GM19023 (cell line): ENCODE data around the gene MBTD1.

ENCODE experiments used
- ATAC-seq: cut with Tn5 transposase; IDR thresholded peaks from one replicate; pipeline ENCODE4 v1.9.1; 2021; ENCODE audit warnings: mild to moderate bottlenecking, moderate library complexity; ENCODE audit not compliant: unreplicated experiment

MBTD1 gene

GRCh38 chr17:51152766-51153209 lies 107.1 kb downstream of the MBTD1 start:
- no peak for ATAC-seq

GRCh38 chr17:51150932-51151331 lies 108.9 kb downstream of the MBTD1 start:
- no peak for ATAC-seq

- ATAC-seq = no peak
Measured at GRCh38 chr17:51149163-51149562, 110.7 kb downstream of the MBTD1 start.

DNA sequence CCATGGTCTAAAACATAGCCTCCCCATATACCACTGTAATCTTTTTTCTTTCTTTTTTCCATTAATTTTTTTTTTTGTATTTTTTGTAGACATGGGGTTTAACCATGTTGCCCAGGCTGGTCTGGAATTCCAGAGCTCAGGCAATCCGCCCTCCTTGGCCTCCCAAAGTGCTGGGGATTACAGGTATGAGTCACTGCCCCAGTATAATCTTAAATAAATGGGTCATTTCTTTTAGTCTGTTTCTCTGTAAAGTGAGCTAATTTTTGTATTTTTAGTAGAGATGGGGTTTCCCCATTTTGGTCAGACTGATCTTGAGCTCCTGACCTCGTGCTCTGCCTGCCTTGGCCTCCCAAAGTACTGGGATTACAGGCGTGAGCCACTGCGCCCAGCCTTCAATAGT lies 112.2 kb downstream of the MBTD1 start:
- ATAC-seq = no peak

- no peak for ATAC-seq
Measured at GRCh38 chr17:51144266-51145022, 115.4 kb downstream of the MBTD1 start.

GRCh38 chr17:51142597-51142996 lies 117.3 kb downstream of the MBTD1 start:
- ATAC-seq = no peak

- no peak for ATAC-seq
Measured at GRCh38 chr17:51135956-51136355, 123.9 kb downstream of the MBTD1 start.

GRCh38 chr17:51133365-51133764 lies 126.5 kb downstream of the MBTD1 start:
- no peak for ATAC-seq

- no peak for ATAC-seq
Measured at GRCh38 chr17:51132964-51133319, 126.9 kb downstream of the MBTD1 start.

GRCh38 chr17:51128076-51128475 lies 131.8 kb downstream of the MBTD1 start:
- no peak for ATAC-seq
